Type B pancreatic cell (in vitro differentiated cells): ENCODE data around the gene B3GALNT1. TPM values are rescaled to one million over a fixed set of nuclear protein-coding genes. Genes with fewer than 3 reads are reported as not detected.

ENCODE experiments used
- DNase-seq: peaks from one replicate; pipeline ENCODE4 v3.0.0; 2021; ENCODE audit warnings: mixed read lengths; ENCODE audit not compliant: unreplicated experiment; ENCODE audit errors: extremely low spot score
- H3K27ac Mint-ChIP-seq: 2 replicates; pipeline ENCODE4 v1.8.0; 2021; ENCODE audit warnings: mild to moderate bottlenecking, mixed read lengths
- H3K27me3 Mint-ChIP-seq: 2 replicates; pipeline ENCODE4 v1.8.0; 2021; ENCODE audit warnings: mixed read lengths
- H3K36me3 Mint-ChIP-seq: 2 replicates; pipeline ENCODE4 v1.8.0; 2021; ENCODE audit warnings: mixed read lengths
- H3K4me1 Mint-ChIP-seq: one replicate; pipeline ENCODE4 v1.8.0; 2021; ENCODE audit warnings: mixed read lengths; ENCODE audit not compliant: unreplicated experiment
- H3K4me3 Mint-ChIP-seq: 2 replicates; pipeline ENCODE4 v1.8.0; 2021; ENCODE audit warnings: mild to moderate bottlenecking, mixed read lengths
- H3K9me3 Mint-ChIP-seq: 2 replicates; pipeline ENCODE4 v1.8.0; 2021; ENCODE audit warnings: mixed read lengths
- total RNA-seq: library from RNA; stranded (reverse); gene quantifications from 2 replicates; pipeline ENCODE4 v1.2.1, GENCODE V29; 2021; ENCODE audit warnings: low replicate concordance
- TF ChIP-seq, protein P1 (sequence below): fragments of 200-600 bp; sonication (generic); conservative IDR thresholded peaks from 2 replicates; pipeline ENCODE4 v1.5.0; 2021; ENCODE audit warnings: antibody characterized with exemption, mild to moderate bottlenecking

Gene B3GALNT1
- total RNA-seq, 1 donor from 2014 or later: 19.6 TPM

DNA sequence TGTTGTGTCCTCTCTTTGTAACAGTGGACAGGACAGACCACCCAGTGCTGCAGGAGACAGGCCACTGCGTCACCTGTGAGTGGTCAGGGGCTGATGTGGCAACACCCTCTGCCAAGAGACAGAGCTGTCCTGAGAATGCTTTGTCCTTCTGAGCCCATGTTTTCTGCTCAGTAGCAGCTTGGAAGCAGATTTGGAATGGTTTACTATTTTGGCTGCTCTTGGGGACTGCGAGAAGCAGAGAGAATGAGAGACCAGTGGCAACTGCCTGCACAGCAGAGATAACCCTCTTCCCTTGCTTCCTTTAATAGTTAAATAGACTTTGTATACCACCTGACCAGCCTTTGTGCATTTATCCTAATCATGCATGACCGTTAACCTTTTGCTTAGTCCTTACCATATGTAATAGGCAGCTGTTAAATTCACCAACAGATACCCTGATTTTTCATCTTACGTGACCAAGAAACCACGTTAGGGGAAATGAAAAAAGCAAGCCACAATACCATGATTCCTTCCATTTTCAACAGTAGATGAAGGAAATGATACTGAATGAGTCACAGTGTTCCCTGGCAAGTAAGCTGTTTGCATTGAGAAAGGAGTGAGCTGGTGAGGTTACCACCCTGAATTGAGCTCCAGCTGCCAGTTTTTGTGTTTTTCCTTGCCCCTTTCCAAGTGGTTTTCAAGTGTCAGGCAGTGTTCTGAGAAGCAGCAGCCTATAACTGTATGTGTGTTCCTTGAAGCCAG lies 35.5 kb downstream of the B3GALNT1 start:
- no peaks in the 10 kb centered on the region for H3K27me3 Mint-ChIP-seq
- H3K4me1 Mint-ChIP-seq: no peaks in the 10 kb centered on the region
- TF ChIP-seq, protein P1, sequence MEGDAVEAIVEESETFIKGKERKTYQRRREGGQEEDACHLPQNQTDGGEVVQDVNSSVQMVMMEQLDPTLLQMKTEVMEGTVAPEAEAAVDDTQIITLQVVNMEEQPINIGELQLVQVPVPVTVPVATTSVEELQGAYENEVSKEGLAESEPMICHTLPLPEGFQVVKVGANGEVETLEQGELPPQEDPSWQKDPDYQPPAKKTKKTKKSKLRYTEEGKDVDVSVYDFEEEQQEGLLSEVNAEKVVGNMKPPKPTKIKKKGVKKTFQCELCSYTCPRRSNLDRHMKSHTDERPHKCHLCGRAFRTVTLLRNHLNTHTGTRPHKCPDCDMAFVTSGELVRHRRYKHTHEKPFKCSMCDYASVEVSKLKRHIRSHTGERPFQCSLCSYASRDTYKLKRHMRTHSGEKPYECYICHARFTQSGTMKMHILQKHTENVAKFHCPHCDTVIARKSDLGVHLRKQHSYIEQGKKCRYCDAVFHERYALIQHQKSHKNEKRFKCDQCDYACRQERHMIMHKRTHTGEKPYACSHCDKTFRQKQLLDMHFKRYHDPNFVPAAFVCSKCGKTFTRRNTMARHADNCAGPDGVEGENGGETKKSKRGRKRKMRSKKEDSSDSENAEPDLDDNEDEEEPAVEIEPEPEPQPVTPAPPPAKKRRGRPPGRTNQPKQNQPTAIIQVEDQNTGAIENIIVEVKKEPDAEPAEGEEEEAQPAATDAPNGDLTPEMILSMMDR: no peak
- no peak for DNase-seq
- no peaks in the 10 kb centered on the region for H3K9me3 Mint-ChIP-seq
- peaks cover 16% of the 10 kb centered on the region for H3K36me3 Mint-ChIP-seq
- H3K4me3 Mint-ChIP-seq: no peak overlapping the region
- H3K27ac Mint-ChIP-seq: no peak overlapping the region

DNA sequence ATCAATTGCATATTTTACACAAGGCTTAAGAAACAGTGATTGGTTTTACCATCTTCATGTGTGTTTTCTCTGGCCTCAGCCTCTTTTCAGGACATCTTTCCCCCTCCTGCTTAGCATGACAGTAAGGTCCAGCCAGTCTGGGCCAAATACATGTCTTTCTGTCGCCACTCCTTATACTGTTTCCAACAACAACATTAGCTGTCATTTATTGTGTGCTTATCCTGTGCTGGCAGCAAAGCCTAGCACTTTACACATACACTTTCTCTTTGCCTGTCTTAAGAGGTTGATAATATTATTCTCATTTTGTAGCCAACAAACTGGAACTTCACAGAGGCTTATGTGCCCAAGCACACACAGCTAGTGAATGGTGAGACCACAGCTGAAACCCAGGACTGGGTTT lies 37.8 kb downstream of the B3GALNT1 start:
- H3K9me3 Mint-ChIP-seq: no peaks in the 10 kb centered on the region
- H3K27ac Mint-ChIP-seq: peak overlapping the region; percentile 8
- no peaks in the 10 kb centered on the region for H3K27me3 Mint-ChIP-seq
- no peak overlapping the region for H3K4me3 Mint-ChIP-seq
- DNase-seq: no peak
- TF ChIP-seq, protein P1: no peak
- no peaks in the 10 kb centered on the region for H3K4me1 Mint-ChIP-seq
- peaks cover 16% of the 10 kb centered on the region for H3K36me3 Mint-ChIP-seq

GRCh38 chr3:161066930-161067329 lies 38.2 kb downstream of the B3GALNT1 start:
- no peak overlapping the region for H3K27ac Mint-ChIP-seq
- no peaks in the 10 kb centered on the region for H3K27me3 Mint-ChIP-seq
- no peak for DNase-seq
- H3K9me3 Mint-ChIP-seq: no peaks in the 10 kb centered on the region
- H3K4me3 Mint-ChIP-seq: no peak overlapping the region
- H3K4me1 Mint-ChIP-seq: no peaks in the 10 kb centered on the region
- TF ChIP-seq, protein P1: no peak
- peaks cover 16% of the 10 kb centered on the region for H3K36me3 Mint-ChIP-seq

- peaks cover 9% of the 10 kb centered on the region for H3K36me3 Mint-ChIP-seq
- TF ChIP-seq, protein P1: no peak
- no peak overlapping the region for H3K27ac Mint-ChIP-seq
- no peak for DNase-seq
- no peak overlapping the region for H3K4me3 Mint-ChIP-seq
- H3K9me3 Mint-ChIP-seq: no peaks in the 10 kb centered on the region
- H3K27me3 Mint-ChIP-seq: no peaks in the 10 kb centered on the region
- no peaks in the 10 kb centered on the region for H3K4me1 Mint-ChIP-seq
Measured at GRCh38 chr3:161064413-161064812, 40.7 kb downstream of the B3GALNT1 start.

DNA sequence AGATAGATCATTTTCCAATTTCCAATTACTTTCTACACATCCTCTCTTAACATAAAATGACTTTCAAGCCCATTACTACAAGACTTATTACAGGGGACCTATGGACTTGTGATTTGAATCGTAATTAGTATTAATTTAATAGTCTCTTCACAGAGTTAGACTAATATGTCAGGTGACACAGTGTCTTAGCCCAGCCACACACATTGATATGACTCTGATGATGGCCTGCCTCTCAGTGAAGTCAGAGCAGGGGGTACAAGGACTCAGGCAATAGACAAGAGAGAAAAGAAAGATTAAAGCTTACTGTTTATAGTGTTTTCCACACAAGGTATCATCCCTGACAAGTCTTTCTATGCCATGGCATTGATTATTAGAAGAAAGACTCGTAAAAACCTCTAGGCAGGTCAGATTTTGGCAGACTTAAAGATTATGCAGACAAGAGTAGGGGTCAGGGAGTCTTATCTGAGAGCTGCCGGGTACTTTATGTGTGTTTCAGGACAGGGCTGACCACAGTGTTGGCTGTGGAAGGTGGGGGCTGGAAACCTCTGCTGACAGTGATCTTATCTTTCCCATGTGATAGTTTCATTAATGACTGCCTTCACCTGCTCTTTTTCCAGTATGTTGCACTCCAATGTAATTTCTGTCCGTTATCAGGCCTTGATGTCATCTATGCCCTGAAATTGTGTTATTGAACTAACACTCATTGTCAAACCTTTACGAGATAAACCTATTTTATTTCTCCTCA lies 50.1 kb downstream of the B3GALNT1 start:
- TF ChIP-seq, protein P1: no peak
- no peaks in the 10 kb centered on the region for H3K27me3 Mint-ChIP-seq

More for the DNA sequence above, 50.1 kb downstream of the B3GALNT1 start:
- DNase-seq: no peak
- Mint-ChIP-seq H3K4me3 (no peak overlapping the region), H3K27ac (no peak overlapping the region), H3K36me3 (no peaks in the 10 kb centered on the region), H3K9me3 (no peaks in the 10 kb centered on the region), H3K4me1 (no peaks in the 10 kb centered on the region)
